GM20000 (cell line): ENCODE results near the gene SMIM8.
"Not testable (repeated sequence)": the region's sequence is repeated elsewhere in the genome, so short reads cannot be mapped to it uniquely, and the experiment has no call there.

Experiments
- DNase-seq: peaks from one replicate; pipeline ENCODE4 v3.0.0; 2012; ENCODE audit warnings: low spot score
- TF ChIP-seq, protein P1 (sequence below): IDR thresholded peaks from 2 replicates; pipeline ENCODE4 v1.5.1; 2012; ENCODE audit warnings: mild to moderate bottlenecking, control low read depth; ENCODE audit errors: extremely low read depth, missing control alignments

The SMIM8 gene

DNA sequence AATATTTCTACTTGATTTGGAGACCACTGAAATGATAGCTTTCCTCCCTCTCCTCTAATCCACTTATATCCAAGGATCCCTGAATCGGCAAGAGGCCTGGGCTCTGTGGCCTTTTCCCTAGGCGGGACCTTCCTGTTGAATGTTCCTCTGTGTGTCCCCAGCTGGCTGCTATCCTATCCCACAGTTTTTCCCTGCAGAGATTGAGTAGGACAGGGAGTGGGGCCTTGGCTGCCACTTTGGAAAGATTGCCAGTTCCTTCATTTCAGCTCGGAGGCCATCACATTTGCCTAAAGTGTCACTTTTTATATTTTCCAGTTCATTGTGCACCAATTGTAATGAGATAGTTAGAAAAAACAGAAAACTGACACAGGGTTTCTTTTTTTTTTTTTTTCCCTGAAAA is 38.9 kb upstream of the SMIM8 start:
- TF ChIP-seq, protein P1, sequence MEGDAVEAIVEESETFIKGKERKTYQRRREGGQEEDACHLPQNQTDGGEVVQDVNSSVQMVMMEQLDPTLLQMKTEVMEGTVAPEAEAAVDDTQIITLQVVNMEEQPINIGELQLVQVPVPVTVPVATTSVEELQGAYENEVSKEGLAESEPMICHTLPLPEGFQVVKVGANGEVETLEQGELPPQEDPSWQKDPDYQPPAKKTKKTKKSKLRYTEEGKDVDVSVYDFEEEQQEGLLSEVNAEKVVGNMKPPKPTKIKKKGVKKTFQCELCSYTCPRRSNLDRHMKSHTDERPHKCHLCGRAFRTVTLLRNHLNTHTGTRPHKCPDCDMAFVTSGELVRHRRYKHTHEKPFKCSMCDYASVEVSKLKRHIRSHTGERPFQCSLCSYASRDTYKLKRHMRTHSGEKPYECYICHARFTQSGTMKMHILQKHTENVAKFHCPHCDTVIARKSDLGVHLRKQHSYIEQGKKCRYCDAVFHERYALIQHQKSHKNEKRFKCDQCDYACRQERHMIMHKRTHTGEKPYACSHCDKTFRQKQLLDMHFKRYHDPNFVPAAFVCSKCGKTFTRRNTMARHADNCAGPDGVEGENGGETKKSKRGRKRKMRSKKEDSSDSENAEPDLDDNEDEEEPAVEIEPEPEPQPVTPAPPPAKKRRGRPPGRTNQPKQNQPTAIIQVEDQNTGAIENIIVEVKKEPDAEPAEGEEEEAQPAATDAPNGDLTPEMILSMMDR: no peak

DNA sequence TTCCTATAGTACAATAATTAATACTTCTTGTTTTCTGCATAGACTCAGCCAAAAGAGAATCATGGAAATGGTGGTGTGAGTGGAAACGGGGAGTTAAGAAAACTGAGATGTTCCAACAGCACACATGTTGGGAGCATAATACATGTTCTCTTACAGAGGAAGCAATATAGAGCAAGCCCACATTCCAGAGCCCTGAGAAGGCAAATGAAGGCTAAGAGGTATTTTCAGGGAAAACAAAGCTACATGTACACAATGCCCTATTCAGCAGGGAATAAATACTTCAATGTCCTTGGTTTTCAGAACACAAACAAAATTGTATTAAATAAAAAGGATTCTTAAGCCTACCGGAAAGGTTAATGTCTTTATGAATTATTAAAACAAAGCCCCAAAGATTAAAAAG is 35.1 kb upstream of the SMIM8 start:
- DNase-seq: no peak

More for the DNA sequence above, 38.9 kb upstream of the SMIM8 start:
- DNase-seq: no peak

DNA sequence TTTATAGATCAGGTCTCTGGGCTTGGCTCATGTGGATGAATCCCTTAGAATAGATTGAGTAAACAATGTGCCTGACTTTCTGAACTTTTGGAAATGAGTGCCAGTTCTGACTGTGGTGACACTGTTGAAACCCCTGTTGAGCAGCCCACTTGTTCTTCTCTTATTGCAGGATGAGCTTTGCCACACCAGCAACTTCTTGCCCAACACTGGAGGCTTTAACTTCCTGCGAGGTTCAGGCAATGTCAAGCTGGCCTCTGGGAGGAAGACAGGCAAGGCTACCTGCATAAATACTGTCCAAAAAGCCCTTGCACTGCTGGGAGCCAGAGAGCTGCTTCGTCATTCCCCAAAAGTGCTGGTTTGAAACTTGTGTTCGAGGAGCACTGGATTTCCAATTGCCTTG is 32.8 kb upstream of the SMIM8 start:
- TF ChIP-seq, protein P1: no peak
- no peak for DNase-seq

More for the DNA sequence above, 35.1 kb upstream of the SMIM8 start:
- TF ChIP-seq, protein P1: no peak

DNA sequence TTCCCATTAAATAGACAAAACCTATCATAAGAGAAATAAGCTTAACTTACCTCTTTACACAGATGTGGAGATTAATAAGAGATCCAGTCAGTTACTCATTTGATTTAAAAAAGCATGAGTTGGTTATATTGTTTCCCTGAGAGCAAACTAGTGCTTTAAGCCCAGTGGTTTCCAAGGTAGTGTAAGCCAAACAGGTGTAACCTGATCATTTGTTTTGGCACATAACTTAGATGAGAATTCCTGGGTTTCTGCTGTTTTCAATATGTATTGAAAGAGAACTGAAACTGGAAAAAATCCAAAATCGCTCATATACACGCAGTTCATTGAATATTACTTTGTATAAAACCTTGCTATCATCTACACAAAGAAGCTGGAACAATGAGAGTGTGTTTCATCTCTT is 30.5 kb upstream of the SMIM8 start:
- TF ChIP-seq, protein P1: no peak
- DNase-seq: no peak

- no peak for DNase-seq
These were observed 28.9 kb upstream of the SMIM8 start for GRCh38 chr6:87293526-87293925.

DNA sequence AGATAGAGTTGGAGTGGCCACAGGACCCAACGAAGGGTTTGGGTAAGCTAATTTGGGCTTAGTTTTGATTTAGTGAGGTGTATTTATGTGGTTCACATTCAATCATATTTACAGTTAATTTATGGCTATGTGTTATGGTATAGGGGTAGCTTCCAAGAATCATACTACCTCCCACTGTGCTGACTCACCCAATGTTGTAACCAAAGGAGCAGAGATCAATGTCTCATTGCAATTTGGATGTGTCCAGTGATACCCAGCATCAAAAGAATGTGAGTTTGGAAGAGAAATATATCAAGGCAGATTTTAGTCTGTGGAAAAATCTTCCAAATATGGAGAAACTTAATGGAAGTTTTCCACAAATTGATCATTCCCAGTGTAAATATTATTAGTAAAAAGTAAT is 25.3 kb upstream of the SMIM8 start:
- DNase-seq: no peak
- TF ChIP-seq, protein P1: no peak

More at GRCh38 chr6:87293526-87293925, 28.9 kb upstream of the SMIM8 start:
- TF ChIP-seq, protein P1: no peak

DNA sequence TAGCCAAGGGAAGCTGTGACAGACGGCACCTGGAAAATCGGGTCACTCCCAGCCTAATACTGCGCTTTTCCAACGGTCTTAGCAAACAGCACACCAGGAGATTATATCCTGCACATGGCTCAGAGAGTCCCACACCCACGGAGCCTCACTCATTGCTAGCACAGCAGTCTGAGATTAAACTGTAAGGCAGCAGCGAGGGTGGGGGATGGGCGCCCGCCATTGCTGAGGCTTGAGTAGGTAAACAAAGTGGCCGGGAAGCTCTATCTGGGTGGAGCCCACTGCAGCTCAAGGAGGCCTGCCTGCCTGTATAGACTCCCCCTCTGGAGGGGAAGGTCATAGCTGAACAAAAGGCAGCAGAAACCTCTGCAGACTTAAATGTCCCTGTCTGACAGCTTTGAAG is 21.1 kb upstream of the SMIM8 start:
- not testable (repeated sequence) for DNase-seq

GRCh38 chr6:87308970-87309369 is 13.4 kb upstream of the SMIM8 start:
- no peak for DNase-seq

More at GRCh38 chr6:87308970-87309369, 13.4 kb upstream of the SMIM8 start:
- TF ChIP-seq, protein P1: no peak
